Endothelial cell of umbilical vein (primary cell): ENCODE data around the gene COL15A1. TPM values are rescaled to one million over a fixed set of nuclear protein-coding genes. Genes with fewer than 3 reads are reported as not detected.

Source experiments
- BruUV-seq: library from RNA; stranded (reverse); fragments of 400-500 nt; replicated peaks from 2 replicates; lab custom pipeline; 2021; lab: Mats Ljungman, UMichigan
- CTCF ChIA-PET: fragments of 300-600, 350-600 bp; sonication (Branson Sonifier 250); formaldehyde crosslinking; loops from one replicate; lab custom pipeline; 2021; ENCODE audit warnings: antibody characterized with exemption, inconsistent platforms; lab: Charles Lee
- POLR2A ChIA-PET: fragments of 300-600, 350-600 bp; sonication (Branson Sonifier 250); formaldehyde crosslinking; loops from one replicate; lab custom pipeline; 2021; ENCODE audit warnings: antibody characterized with exemption, inconsistent platforms; lab: Charles Lee
- DNase-seq: peaks from one replicate; pipeline ENCODE4 v3.0.0-alpha.2; 2011; ENCODE audit warnings: low read depth, low spot score
- FAIRE-seq: peaks from 2 replicates; lab custom pipeline; 2011; peaks lifted over from hg19 to GRCh38; lab: Jason Lieb, UNC
- H2AFZ ChIP-seq: 2 replicates; pipeline ENCODE4 v1.6.0; 2012; ENCODE audit warnings: low read depth, low read length, control low read depth, inconsistent platforms
- H3K27ac ChIP-seq: 2 replicates; pipeline ENCODE4 v1.5.1; 2011; ENCODE audit warnings: low read depth, mild to moderate bottlenecking, control low read depth, low read length, moderate library complexity; ENCODE audit not compliant: insufficient read depth
- H3K27me3 ChIP-seq, 2 experiments: 2 replicates each; pipeline versions ENCODE4 v1.6.0 to v1.6.1; 2011; ENCODE audit warnings: low read length in 2 of 2, mixed read lengths in 1 of 2; ENCODE audit not compliant: control insufficient read depth in 2 of 2, insufficient read depth in 2 of 2
- H3K36me3 ChIP-seq, 2 experiments: 2 replicates in 1 of 2; 3 replicates in 1 of 2; pipeline ENCODE4 v1.5.1; 2011; ENCODE audit warnings: low read length in 2 of 2, mild to moderate bottlenecking in 1 of 2, moderate library complexity in 1 of 2; ENCODE audit not compliant: control insufficient read depth in 2 of 2, insufficient read depth in 2 of 2; ENCODE audit errors: extremely low read depth in 1 of 2
- H3K4me1 ChIP-seq: 3 replicates; pipeline ENCODE4 v1.5.1; 2011; ENCODE audit warnings: mild to moderate bottlenecking, low read length; ENCODE audit not compliant: control insufficient read depth, insufficient read depth; ENCODE audit errors: extremely low read depth
- H3K4me2 ChIP-seq: 2 replicates; pipeline ENCODE4 v1.6.1; 2011; ENCODE audit warnings: low read length, control low read depth, mixed read lengths; ENCODE audit not compliant: insufficient read depth
- H3K4me3 ChIP-seq, 3 experiments: fragments of 200-600 bp in 1 of 3; sonication (generic), shearing (Covaris generic) in 1 of 3; replicated peaks in 1 of 3; 2 replicates each; pipeline ENCODE4 v1.5.1; 2011 to 2016; ENCODE audit warnings: control low read depth in 3 of 3, low read length in 3 of 3, mild to moderate bottlenecking in 2 of 3, inconsistent platforms in 1 of 3, low read depth in 1 of 3, moderate library complexity in 1 of 3; ENCODE audit not compliant: insufficient read depth in 1 of 3
- H3K79me2 ChIP-seq: 2 replicates; pipeline ENCODE4 v1.6.0; 2012; ENCODE audit warnings: low read length, inconsistent platforms; ENCODE audit not compliant: control insufficient read depth, insufficient read depth
- H3K9ac ChIP-seq: replicated peaks from 2 replicates; pipeline ENCODE3; 2011; ENCODE audit warnings: low read length, control low read depth; ENCODE audit not compliant: insufficient read depth; ENCODE audit errors: extremely low read depth
- H3K9me1 ChIP-seq: replicated peaks from 3 replicates; pipeline ENCODE4 v1.6.0; 2011; ENCODE audit warnings: mild to moderate bottlenecking, low read length; ENCODE audit not compliant: control insufficient read depth, insufficient read depth; ENCODE audit errors: extremely low read depth
- H3K9me3 ChIP-seq: replicated peaks from 2 replicates; pipeline ENCODE4 v1.5.1; 2012; ENCODE audit warnings: low read length, inconsistent platforms; ENCODE audit not compliant: control insufficient read depth, insufficient read depth
- H4K20me1 ChIP-seq: replicated peaks from 2 replicates; pipeline ENCODE3; 2011; ENCODE audit warnings: mild to moderate bottlenecking, low read length; ENCODE audit not compliant: control insufficient read depth, insufficient read depth; ENCODE audit errors: extremely low read depth
- EZH2 ChIP-seq: IDR thresholded peaks from 2 replicates; pipeline ENCODE4 v1.6.1; 2012; ENCODE audit warnings: borderline replicate concordance, low read depth, mild to moderate bottlenecking, moderate library complexity, low read length, inconsistent platforms; ENCODE audit not compliant: severe bottlenecking
- FOS ChIP-seq: IDR thresholded peaks from 2 replicates; pipeline ENCODE4 v1.6.1; 2011; ENCODE audit warnings: mild to moderate bottlenecking, low read length, moderate library complexity, borderline replicate concordance; ENCODE audit not compliant: insufficient read depth
- GATA2 ChIP-seq: IDR thresholded peaks from 2 replicates; pipeline ENCODE4 v1.7.0; 2011; ENCODE audit warnings: low read depth, mild to moderate bottlenecking, moderate library complexity, mixed read lengths, low read length; ENCODE audit not compliant: insufficient read length, insufficient read depth
- JUN ChIP-seq: IDR thresholded peaks from 2 replicates; pipeline ENCODE4 v1.6.1; 2011; ENCODE audit warnings: borderline replicate concordance, low read depth; ENCODE audit not compliant: insufficient read length, insufficient read depth
- MAX ChIP-seq: IDR thresholded peaks from 2 replicates; pipeline ENCODE4 v1.6.1; 2011; ENCODE audit not compliant: insufficient read depth, insufficient read length
- MYC ChIP-seq: IDR thresholded peaks from one replicate; pipeline ENCODE4 v1.6.1; 2011; ENCODE audit warnings: mild to moderate bottlenecking, low read depth, low read length
- POLR2A ChIP-seq: IDR thresholded peaks from 2 replicates; pipeline ENCODE4 v1.6.1; 2012; ENCODE audit warnings: low read depth, mild to moderate bottlenecking, control low read depth, low read length
- POLR2AphosphoS5 ChIP-seq: IDR thresholded peaks from 2 replicates; pipeline ENCODE4 v1.6.1; 2012; ENCODE audit warnings: low read depth, mild to moderate bottlenecking, control low read depth, low read length, moderate library complexity; ENCODE audit not compliant: insufficient read depth
- dilution Hi-C: fragments of 300-500 bp; cut with MboI; formaldehyde crosslinking; loops from one replicate; pipeline ENCODE4 v1.15.0; 2019; ENCODE audit warnings: low sequenced_read_pairs; ENCODE audit not compliant: extremely low pct_ligation_motif_present
- intact Hi-C: fragments of 100-400 bp; cut with micrococcal nuclease; formaldehyde crosslinking; loops from one replicate; pipeline ENCODE4 v1.10.0; 2022
- polyA plus RNA-seq, 4 experiments: library from polyadenylated mRNA; depleted of rRNA in 3 of 4; stranded (reverse) in 3 of 4; unstranded in 1 of 4; fragments of >200 nt; gene quantifications; 2 replicates each; pipeline versions ENCODE4 v1.2.1 to v1.2.3, GENCODE V29; 2011 to 2012; ENCODE audit warnings: missing spikeins in 1 of 4
- total RNA-seq: library from RNA; stranded (reverse); gene quantifications from 2 replicates; pipeline ENCODE4 v1.2.3, GENCODE V29; 2021
- TF ChIP-seq, protein P1 (sequence below), 2 donors: IDR thresholded peaks; 1 replicate in 1 of 2; 2 replicates in 1 of 2; pipeline ENCODE4 v1.5.1; 2011; ENCODE audit warnings: low read length in 2 of 2, mild to moderate bottlenecking in 2 of 2, moderate library complexity in 2 of 2, control low read depth in 1 of 2, inconsistent platforms in 1 of 2, low read depth in 1 of 2; ENCODE audit not compliant: insufficient read depth in 1 of 2; ENCODE audit errors: extremely low read depth in 1 of 2

Gene COL15A1
- total and polyA plus RNA-seq, 2 donors (not counting 3 experiments of a cell fraction or from before 2014, with no cell fraction given), result not detected

GRCh38 chr9:98913705-98914104, 30.0 kb upstream of the COL15A1 start:
- Histone ChIP-seq H3K79me2 (no peaks in the 10 kb centered on the region), H3K9me3 (no peaks in the 10 kb centered on the region), H3K4me2 (no peak overlapping the region), H3K4me1 (no peaks in the 10 kb centered on the region), H4K20me1 (no peaks in the 10 kb centered on the region), H2AFZ (no peak overlapping the region), H3K9ac (no peak overlapping the region), H3K36me3 (no peaks in the 10 kb centered on the region), H3K27ac (no peak overlapping the region), H3K4me3 (no peak overlapping the region), H3K9me1 (no peaks in the 10 kb centered on the region), H3K27me3 (no peaks in the 10 kb centered on the region)
- DNase-seq (no peak), FAIRE-seq (no peak)
- dilution Hi-C loops (no loop called here), intact Hi-C loops (no loop called here)
- ChIA-PET CTCF (no interaction called here), POLR2A (no interaction called here)
- BruUV-seq, result no TSS peak
- TF ChIP-seq FOS (no peak), JUN (no peak), GATA2 (no peak), POLR2A (no peak), POLR2AphosphoS5 (no peak), EZH2 (no peak), MAX (no peak), MYC (no peak)
- TF ChIP-seq, protein P1, sequence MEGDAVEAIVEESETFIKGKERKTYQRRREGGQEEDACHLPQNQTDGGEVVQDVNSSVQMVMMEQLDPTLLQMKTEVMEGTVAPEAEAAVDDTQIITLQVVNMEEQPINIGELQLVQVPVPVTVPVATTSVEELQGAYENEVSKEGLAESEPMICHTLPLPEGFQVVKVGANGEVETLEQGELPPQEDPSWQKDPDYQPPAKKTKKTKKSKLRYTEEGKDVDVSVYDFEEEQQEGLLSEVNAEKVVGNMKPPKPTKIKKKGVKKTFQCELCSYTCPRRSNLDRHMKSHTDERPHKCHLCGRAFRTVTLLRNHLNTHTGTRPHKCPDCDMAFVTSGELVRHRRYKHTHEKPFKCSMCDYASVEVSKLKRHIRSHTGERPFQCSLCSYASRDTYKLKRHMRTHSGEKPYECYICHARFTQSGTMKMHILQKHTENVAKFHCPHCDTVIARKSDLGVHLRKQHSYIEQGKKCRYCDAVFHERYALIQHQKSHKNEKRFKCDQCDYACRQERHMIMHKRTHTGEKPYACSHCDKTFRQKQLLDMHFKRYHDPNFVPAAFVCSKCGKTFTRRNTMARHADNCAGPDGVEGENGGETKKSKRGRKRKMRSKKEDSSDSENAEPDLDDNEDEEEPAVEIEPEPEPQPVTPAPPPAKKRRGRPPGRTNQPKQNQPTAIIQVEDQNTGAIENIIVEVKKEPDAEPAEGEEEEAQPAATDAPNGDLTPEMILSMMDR (IDR thresholded peaks at IDR 0.05; ENCODE audit: extremely low read depth in 1 of 2, insufficient read depth in 1 of 2, low read depth in 1 of 2, low read length in 2 of 2), result no peak
